ENCODE data around the gene NCOA1.

Gene NCOA1

DNA sequence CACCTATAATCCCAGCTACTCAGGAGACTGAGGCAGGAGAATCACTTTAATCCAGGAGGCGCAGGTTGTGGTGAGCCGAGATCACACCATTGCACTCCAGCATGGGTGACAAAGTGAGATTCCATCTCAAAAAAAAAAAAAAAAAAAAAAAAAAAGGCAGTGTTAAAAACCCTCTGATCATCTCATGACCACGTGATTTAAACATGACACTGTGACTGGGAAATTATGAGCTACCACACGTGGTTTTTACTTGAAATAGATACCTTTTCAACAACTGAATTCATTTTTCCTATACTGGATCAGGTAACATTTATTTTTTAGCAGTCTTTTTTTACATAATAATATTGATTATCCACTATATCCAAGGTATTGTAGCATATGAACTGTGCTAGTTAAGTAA is 199.5 kb downstream of the NCOA1 start:
- Histone ChIP-seq H4K91ac (ENCODE audit: low read depth, low read length, poor library complexity) (no peak overlapping the region), H2AFZ (ENCODE audit: low read length) (no peak overlapping the region), H2BK12ac (ENCODE audit: low read length) (no peak overlapping the region), H3K18ac (ENCODE audit: low read length) (no peak overlapping the region), H3K4me3 (ENCODE audit: low read length in 2 of 2) (no peak overlapping the region), H3K36me3 (replicated peaks in 1 of 2; ENCODE audit: control insufficient read depth in 2 of 2, insufficient read depth in 2 of 2, low read length in 2 of 2) (peaks cover 0 to 15% of the 10 kb centered on the region in 2 donors), H2BK5ac (ENCODE audit: low read length) (no peak overlapping the region), H3K14ac (ENCODE audit: low read length) (no peak overlapping the region), H3K9ac (ENCODE audit: low read depth, low read length, poor library complexity) (no peak overlapping the region), H3K4ac (ENCODE audit: low read length) (no peak overlapping the region), H2AK5ac (ENCODE audit: low read depth, low read length) (no peak overlapping the region), H3K27ac (replicated peaks; ENCODE audit: low read length) (no peak overlapping the region), H4K8ac (ENCODE audit: low read depth, low read length) (no peak overlapping the region), H3K9me3 (replicated peaks in 1 of 2; ENCODE audit: control insufficient read depth in 2 of 2, insufficient read depth in 1 of 2, low read depth in 1 of 2, low read length in 2 of 2) (no peaks in the 10 kb centered on the region), H3K4me1 (ENCODE audit: control insufficient read depth in 2 of 2, insufficient read depth in 1 of 2, low read depth in 1 of 2, low read length in 2 of 2) (no peaks in the 10 kb centered on the region), H3K79me1 (ENCODE audit: low read depth, low read length) (no peaks in the 10 kb centered on the region), H3K27me3 (ENCODE audit: control insufficient read depth in 3 of 3, insufficient read depth in 3 of 3, low read depth in 1 of 3, low read length in 3 of 3) (no peaks in the 10 kb centered on the region), H2BK120ac (ENCODE audit: low read depth, low read length) (no peak overlapping the region), H2BK15ac (ENCODE audit: low read length) (no peak overlapping the region), H3K4me2 (ENCODE audit: insufficient read depth, low read length, poor library complexity, severe bottlenecking) (no peak overlapping the region), H3K23ac (ENCODE audit: low read depth, low read length, poor library complexity) (no peak overlapping the region)
- DNase-seq (ENCODE audit: low spot score), result no peak
- WGBS, 2 donors (ENCODE audit: extremely low coverage in 2 of 2, insufficient read length in 2 of 2, insufficient replicate concordance in 1 of 2), result no CpG with 5 or more reads among the region's 4 CpGs

DNA sequence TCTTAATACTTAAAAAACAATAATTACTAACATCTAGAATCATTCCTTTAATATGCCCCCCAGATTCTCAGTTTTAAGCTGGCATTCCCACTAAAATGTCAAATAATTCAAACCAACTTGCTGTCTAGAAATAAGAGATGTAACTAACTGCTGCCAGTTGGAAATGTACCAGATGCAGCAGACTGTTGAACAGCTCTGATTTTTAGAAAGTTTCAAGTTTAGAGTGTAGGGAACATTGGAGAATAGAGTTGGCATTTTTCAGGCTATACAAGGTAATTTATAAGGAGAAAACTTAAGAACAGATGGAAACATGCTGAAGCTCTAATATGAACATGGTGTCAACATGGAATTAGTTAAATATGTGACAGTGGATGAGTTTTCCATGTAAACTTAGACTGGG is 200.8 kb downstream of the NCOA1 start:
- H2AFZ ChIP-seq (ENCODE audit: low read length), result no peak overlapping the region
- H2BK12ac ChIP-seq (ENCODE audit: low read length), result no peak overlapping the region
- H3K9me3 ChIP-seq (replicated peaks in 1 of 2; ENCODE audit: control insufficient read depth in 2 of 2, insufficient read depth in 1 of 2, low read depth in 1 of 2, low read length in 2 of 2), result no peaks in the 10 kb centered on the region
- no peak overlapping the region for H2BK15ac ChIP-seq (ENCODE audit: low read length)
- H3K27ac ChIP-seq (replicated peaks; ENCODE audit: low read length), result no peak overlapping the region
- no peaks in the 10 kb centered on the region for H3K27me3 ChIP-seq (ENCODE audit: control insufficient read depth in 3 of 3, insufficient read depth in 3 of 3, low read depth in 1 of 3, low read length in 3 of 3)
- no peak overlapping the region for H4K8ac ChIP-seq (ENCODE audit: low read depth, low read length)
- H3K23ac ChIP-seq (ENCODE audit: low read depth, low read length, poor library complexity), result no peak overlapping the region
- no peak overlapping the region for H3K9ac ChIP-seq (ENCODE audit: low read depth, low read length, poor library complexity)
- no peak overlapping the region for H3K18ac ChIP-seq (ENCODE audit: low read length)
- no peak overlapping the region for H3K4me3 ChIP-seq (ENCODE audit: low read length in 2 of 2)
- no peak overlapping the region for H2BK120ac ChIP-seq (ENCODE audit: low read depth, low read length)
- H3K4me2 ChIP-seq (ENCODE audit: insufficient read depth, low read length, poor library complexity, severe bottlenecking), result no peak overlapping the region
- no peak overlapping the region for H2AK5ac ChIP-seq (ENCODE audit: low read depth, low read length)
- no peak for DNase-seq (ENCODE audit: low spot score)
- H3K14ac ChIP-seq (ENCODE audit: low read length), result no peak overlapping the region
- H3K36me3 ChIP-seq (replicated peaks in 1 of 2; ENCODE audit: control insufficient read depth in 2 of 2, insufficient read depth in 2 of 2, low read length in 2 of 2), result peaks cover 0 to 15% of the 10 kb centered on the region in 2 donors
- no peak overlapping the region for H4K91ac ChIP-seq (ENCODE audit: low read depth, low read length, poor library complexity)
- no peak overlapping the region for H2BK5ac ChIP-seq (ENCODE audit: low read length)
- H3K4me1 ChIP-seq (ENCODE audit: control insufficient read depth in 2 of 2, insufficient read depth in 1 of 2, low read depth in 1 of 2, low read length in 2 of 2), result no peaks in the 10 kb centered on the region
- H3K4ac ChIP-seq (ENCODE audit: low read length), result no peak overlapping the region
- no peaks in the 10 kb centered on the region for H3K79me1 ChIP-seq (ENCODE audit: low read depth, low read length)

DNA sequence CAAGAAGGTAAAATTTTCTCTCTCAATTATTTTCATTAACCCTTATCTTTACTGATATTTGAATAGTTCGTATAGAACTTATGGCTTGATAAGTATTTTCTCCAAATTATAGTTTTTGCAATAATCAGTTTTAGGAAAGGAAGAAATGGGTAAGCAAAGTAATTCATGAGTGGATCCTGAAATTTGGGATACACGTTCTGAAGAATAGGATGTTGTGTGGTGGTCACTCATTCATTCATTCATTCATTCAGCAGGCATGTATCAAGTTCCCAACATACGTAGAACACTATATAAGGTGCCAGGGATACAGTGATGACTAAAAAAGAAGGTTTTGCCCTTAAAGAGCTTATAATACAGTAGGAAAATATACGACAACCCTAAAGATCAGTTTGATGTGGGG is 206.7 kb downstream of the NCOA1 start:
- no peaks in the 10 kb centered on the region for H3K27me3 ChIP-seq (ENCODE audit: control insufficient read depth in 3 of 3, insufficient read depth in 3 of 3, low read depth in 1 of 3, low read length in 3 of 3)
- H2BK12ac ChIP-seq (ENCODE audit: low read length), result no peak overlapping the region
- peaks cover 0 to 13% of the 10 kb centered on the region in 2 donors for H3K36me3 ChIP-seq (replicated peaks in 1 of 2; ENCODE audit: control insufficient read depth in 2 of 2, insufficient read depth in 2 of 2, low read length in 2 of 2)
- H3K9ac ChIP-seq (ENCODE audit: low read depth, low read length, poor library complexity), result no peak overlapping the region
- no peak overlapping the region for H3K27ac ChIP-seq (replicated peaks; ENCODE audit: low read length)
- no peak overlapping the region for H3K23ac ChIP-seq (ENCODE audit: low read depth, low read length, poor library complexity)
- no peak overlapping the region for H2AK5ac ChIP-seq (ENCODE audit: low read depth, low read length)
- no peaks in the 10 kb centered on the region for H3K79me1 ChIP-seq (ENCODE audit: low read depth, low read length)
- no peak overlapping the region for H4K8ac ChIP-seq (ENCODE audit: low read depth, low read length)
- no peak overlapping the region for H2BK5ac ChIP-seq (ENCODE audit: low read length)
- DNase-seq (ENCODE audit: low spot score), result no peak
- no peak overlapping the region for H3K4me2 ChIP-seq (ENCODE audit: insufficient read depth, low read length, poor library complexity, severe bottlenecking)
- H3K14ac ChIP-seq (ENCODE audit: low read length), result no peak overlapping the region
- WGBS, 2 donors (ENCODE audit: extremely low coverage in 2 of 2, insufficient read length in 2 of 2, insufficient replicate concordance in 1 of 2), result no CpG with 5 or more reads among the region's 4 CpGs
- H3K4me1 ChIP-seq (ENCODE audit: control insufficient read depth in 2 of 2, insufficient read depth in 1 of 2, low read depth in 1 of 2, low read length in 2 of 2), result no peaks in the 10 kb centered on the region
- H2AFZ ChIP-seq (ENCODE audit: low read length), result no peak overlapping the region
- no peak overlapping the region for H3K18ac ChIP-seq (ENCODE audit: low read length)
- no peak overlapping the region for H2BK15ac ChIP-seq (ENCODE audit: low read length)
- no peak overlapping the region for H4K91ac ChIP-seq (ENCODE audit: low read depth, low read length, poor library complexity)
- H3K9me3 ChIP-seq (replicated peaks in 1 of 2; ENCODE audit: control insufficient read depth in 2 of 2, insufficient read depth in 1 of 2, low read depth in 1 of 2, low read length in 2 of 2), result no peaks in the 10 kb centered on the region
- H3K4ac ChIP-seq (ENCODE audit: low read length), result no peak overlapping the region
- no peak overlapping the region for H2BK120ac ChIP-seq (ENCODE audit: low read depth, low read length)
- H3K4me3 ChIP-seq (ENCODE audit: low read length in 2 of 2), result no peak overlapping the region

DNA sequence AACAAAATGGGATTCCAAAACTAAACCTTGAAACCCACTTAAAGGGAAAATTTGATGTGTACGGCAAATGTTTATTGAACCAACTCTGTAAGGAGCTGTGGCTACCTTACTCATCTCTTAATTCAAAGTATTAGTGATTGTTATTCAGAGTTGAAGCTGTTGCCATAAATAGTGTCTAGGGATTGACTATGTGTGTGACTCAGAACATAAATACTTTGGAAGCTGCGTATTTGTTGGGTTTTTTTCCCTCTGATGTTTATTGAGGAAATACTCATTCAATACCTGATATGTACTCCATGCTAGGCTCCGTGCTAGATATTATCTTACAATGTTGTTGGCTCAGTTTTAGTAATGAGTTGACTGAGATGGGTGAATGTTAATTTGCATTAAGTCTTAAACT is 211.7 kb downstream of the NCOA1 start:
- no peak for DNase-seq (ENCODE audit: low spot score)
- no CpG with 5 or more reads among the region's 3 CpGs for WGBS, 2 donors (ENCODE audit: extremely low coverage in 2 of 2, insufficient read length in 2 of 2, insufficient replicate concordance in 1 of 2)
- H3K23ac ChIP-seq (ENCODE audit: low read depth, low read length, poor library complexity), result no peak overlapping the region

More for the DNA sequence above, 211.7 kb downstream of the NCOA1 start:
- Histone ChIP-seq H3K4me1 (ENCODE audit: control insufficient read depth in 2 of 2, insufficient read depth in 1 of 2, low read depth in 1 of 2, low read length in 2 of 2) (no peaks in the 10 kb centered on the region), H2BK5ac (ENCODE audit: low read length) (no peak overlapping the region), H4K91ac (ENCODE audit: low read depth, low read length, poor library complexity) (no peak overlapping the region), H2BK15ac (ENCODE audit: low read length) (no peak overlapping the region), H3K36me3 (replicated peaks in 1 of 2; ENCODE audit: control insufficient read depth in 2 of 2, insufficient read depth in 2 of 2, low read length in 2 of 2) (peaks cover 5 to 24% of the 10 kb centered on the region in 2 donors), H3K9ac (ENCODE audit: low read depth, low read length, poor library complexity) (no peak overlapping the region), H2BK120ac (ENCODE audit: low read depth, low read length) (no peak overlapping the region), H3K4ac (ENCODE audit: low read length) (no peak overlapping the region), H3K79me1 (ENCODE audit: low read depth, low read length) (no peaks in the 10 kb centered on the region), H3K9me3 (replicated peaks in 1 of 2; ENCODE audit: control insufficient read depth in 2 of 2, insufficient read depth in 1 of 2, low read depth in 1 of 2, low read length in 2 of 2) (no peaks in the 10 kb centered on the region), H4K8ac (ENCODE audit: low read depth, low read length) (no peak overlapping the region), H2BK12ac (ENCODE audit: low read length) (no peak overlapping the region), H3K4me2 (ENCODE audit: insufficient read depth, low read length, poor library complexity, severe bottlenecking) (no peak overlapping the region), H3K4me3 (ENCODE audit: low read length in 2 of 2) (no peak overlapping the region), H3K14ac (ENCODE audit: low read length) (no peak overlapping the region), H3K27me3 (ENCODE audit: control insufficient read depth in 3 of 3, insufficient read depth in 3 of 3, low read depth in 1 of 3, low read length in 3 of 3) (no peaks in the 10 kb centered on the region), H2AFZ (ENCODE audit: low read length) (no peak overlapping the region), H2AK5ac (ENCODE audit: low read depth, low read length) (no peak overlapping the region), H3K18ac (ENCODE audit: low read length) (no peak overlapping the region), H3K27ac (replicated peaks; ENCODE audit: low read length) (no peak overlapping the region)
